SU-DHL-6 (cell line): ENCODE results near the gene RIMBP2.

ENCODE experiments used
- H2AFZ ChIP-seq: fragments of 200-600 bp; sonication (generic); 2 replicates; pipeline ENCODE4 v1.6.1; 2014; ENCODE audit warnings: low read depth, mild to moderate bottlenecking, moderate library complexity, mixed read lengths, antibody characterized with exemption, low read length; ENCODE audit not compliant: severe bottlenecking
- H3F3A ChIP-seq: fragments of 200-600 bp; shearing (Covaris generic); 2 replicates; pipeline ENCODE4 v1.6.0; 2016; ENCODE audit warnings: antibody characterized with exemption, mild to moderate bottlenecking; ENCODE audit not compliant: insufficient read depth
- H3K27ac ChIP-seq: fragments of 200-600 bp; sonication (generic); 2 replicates; pipeline ENCODE4 v1.5.1; 2016; ENCODE audit warnings: low read depth, mild to moderate bottlenecking, low read length, moderate library complexity, mixed read lengths
- H3K27me3 ChIP-seq: fragments of 200-600 bp; sonication (generic), shearing (Covaris generic); 2 replicates; pipeline ENCODE4 v1.6.0; 2014; ENCODE audit warnings: mild to moderate bottlenecking, low read length
- H3K36me3 ChIP-seq: fragments of 200-600 bp; sonication (generic); 2 replicates; pipeline ENCODE4 v1.6.1; 2014; ENCODE audit warnings: mild to moderate bottlenecking, low read length, mixed read lengths
- H3K4me2 ChIP-seq: fragments of 300-600, 200-600 bp; shearing (Covaris generic), sonication (generic); 2 replicates; pipeline ENCODE4 v1.6.0; 2014; ENCODE audit warnings: low read length, low read depth, mild to moderate bottlenecking; ENCODE audit not compliant: poor library complexity, severe bottlenecking
- H3K4me3 ChIP-seq: fragments of 200-600 bp; sonication (generic); 2 replicates; pipeline ENCODE4 v1.5.1; 2014; ENCODE audit warnings: antibody characterized with exemption, low read length, mild to moderate bottlenecking, mixed read lengths; ENCODE audit not compliant: insufficient read depth, poor library complexity, severe bottlenecking
- H3K79me2 ChIP-seq: fragments of 200-600 bp; sonication (generic); 2 replicates; pipeline ENCODE4 v1.6.1; 2014; ENCODE audit warnings: mild to moderate bottlenecking, low read length, moderate library complexity; ENCODE audit not compliant: insufficient read depth
- H3K9ac ChIP-seq: fragments of 200-600 bp; sonication (generic); 2 replicates; pipeline ENCODE4 v1.7.0; 2014; ENCODE audit warnings: mild to moderate bottlenecking, low read length
- H3K9me2 ChIP-seq: fragments of 200-600 bp; sonication (generic); replicated peaks from 2 replicates; pipeline ENCODE4 v1.6.1; 2014; ENCODE audit warnings: low read length; ENCODE audit not compliant: insufficient read depth
- H3K9me3 ChIP-seq: fragments of 200-600 bp; sonication (generic); 2 replicates; pipeline ENCODE4 v1.6.1; 2014; ENCODE audit warnings: low read length, mixed read lengths; ENCODE audit not compliant: insufficient read depth
- H4K20me1 ChIP-seq: fragments of 200-600 bp; sonication (generic); 2 replicates; pipeline ENCODE4 v1.6.1; 2014; ENCODE audit warnings: low read depth, mild to moderate bottlenecking, antibody characterized with exemption, low read length, moderate library complexity, mixed read lengths
- CTCF ChIP-seq: fragments of 200-600 bp; sonication (generic); IDR thresholded peaks from one replicate; pipeline ENCODE4 v1.5.1; 2017; ENCODE audit warnings: antibody characterized with exemption, mild to moderate bottlenecking, low read length, moderate library complexity; ENCODE audit not compliant: insufficient read depth, poor library complexity, severe bottlenecking
- EZH2phosphoT487 ChIP-seq: fragments of 200-600 bp; sonication (generic), shearing (Covaris generic); conservative IDR thresholded peaks from 2 replicates; pipeline ENCODE4 v1.6.1; 2018; ENCODE audit warnings: mild to moderate bottlenecking, antibody characterized with exemption, low read length, moderate library complexity, mixed read lengths

The RIMBP2 gene

GRCh38 chr12:130573766-130574165 lies 142.3 kb downstream of the RIMBP2 start:
- H3K36me3 ChIP-seq: no peaks in the 10 kb centered on the region
- no peaks in the 10 kb centered on the region for H3K9me2 ChIP-seq
- H3K9ac ChIP-seq: no peak overlapping the region
- H2AFZ ChIP-seq: no peak overlapping the region
- no peak overlapping the region for H3K27ac ChIP-seq
- H3K79me2 ChIP-seq: no peaks in the 10 kb centered on the region
- no peak overlapping the region for H3K4me2 ChIP-seq
- H4K20me1 ChIP-seq: no peaks in the 10 kb centered on the region
- H3F3A ChIP-seq: no peaks in the 10 kb centered on the region
- no peaks in the 10 kb centered on the region for H3K9me3 ChIP-seq
- TF ChIP-seq EZH2phosphoT487 (no peak), CTCF (no peak)
- no peak overlapping the region for H3K4me3 ChIP-seq
- no peaks in the 10 kb centered on the region for H3K27me3 ChIP-seq

- Histone ChIP-seq H3K4me2 (no peak overlapping the region), H3K9me3 (no peaks in the 10 kb centered on the region), H2AFZ (no peak overlapping the region), H3K27ac (no peak overlapping the region), H3K79me2 (no peaks in the 10 kb centered on the region), H3K4me3 (no peak overlapping the region), H3K9ac (no peak overlapping the region), H3F3A (no peaks in the 10 kb centered on the region), H3K27me3 (no peaks in the 10 kb centered on the region), H3K9me2 (no peaks in the 10 kb centered on the region), H4K20me1 (no peaks in the 10 kb centered on the region), H3K36me3 (no peaks in the 10 kb centered on the region)
- TF ChIP-seq CTCF (no peak), EZH2phosphoT487 (no peak)
Observed at GRCh38 chr12:130573235-130573634, 142.9 kb downstream of the RIMBP2 start.

GRCh38 chr12:130572553-130572952 lies 143.5 kb downstream of the RIMBP2 start:
- Histone ChIP-seq H3K9me3 (no peaks in the 10 kb centered on the region), H3K4me3 (no peak overlapping the region)
- no peak for TF ChIP-seq CTCF
- TF ChIP-seq EZH2phosphoT487: no peak

GRCh38 chr12:130571734-130572133 lies 144.4 kb downstream of the RIMBP2 start:
- H4K20me1 ChIP-seq: no peaks in the 10 kb centered on the region
- H3K27ac ChIP-seq: no peak overlapping the region
- H3K36me3 ChIP-seq: no peaks in the 10 kb centered on the region
- no peaks in the 10 kb centered on the region for H3K9me3 ChIP-seq
- no peaks in the 10 kb centered on the region for H3K9me2 ChIP-seq
- H2AFZ ChIP-seq: no peak overlapping the region
- no peaks in the 10 kb centered on the region for H3K27me3 ChIP-seq
- no peak overlapping the region for H3K9ac ChIP-seq
- no peaks in the 10 kb centered on the region for H3K79me2 ChIP-seq
- no peaks in the 10 kb centered on the region for H3F3A ChIP-seq
- TF ChIP-seq CTCF (no peak), EZH2phosphoT487 (no peak)
- H3K4me2 ChIP-seq: no peak overlapping the region
- no peak overlapping the region for H3K4me3 ChIP-seq

More at GRCh38 chr12:130572553-130572952, 143.5 kb downstream of the RIMBP2 start:
- H2AFZ ChIP-seq: no peak overlapping the region
- no peaks in the 10 kb centered on the region for H3F3A ChIP-seq
- H3K79me2 ChIP-seq: no peaks in the 10 kb centered on the region
- H4K20me1 ChIP-seq: no peaks in the 10 kb centered on the region
- no peaks in the 10 kb centered on the region for H3K9me2 ChIP-seq
- H3K4me2 ChIP-seq: no peak overlapping the region
- no peak overlapping the region for H3K27ac ChIP-seq
- no peak overlapping the region for H3K9ac ChIP-seq
- no peaks in the 10 kb centered on the region for H3K36me3 ChIP-seq
- H3K27me3 ChIP-seq: no peaks in the 10 kb centered on the region
